Amniotic stem cell (primary cell): Measurements from ENCODE around the gene TRPM4.
"Not testable (repeated sequence)": the region's sequence is repeated elsewhere in the genome, so short reads cannot be mapped to it uniquely, and the experiment has no call there.

Source experiments
- DNase-seq: peaks from one replicate; lab custom pipeline; 2025; lab: John Stamatoyannopoulos, UW

TRPM4 gene

DNA sequence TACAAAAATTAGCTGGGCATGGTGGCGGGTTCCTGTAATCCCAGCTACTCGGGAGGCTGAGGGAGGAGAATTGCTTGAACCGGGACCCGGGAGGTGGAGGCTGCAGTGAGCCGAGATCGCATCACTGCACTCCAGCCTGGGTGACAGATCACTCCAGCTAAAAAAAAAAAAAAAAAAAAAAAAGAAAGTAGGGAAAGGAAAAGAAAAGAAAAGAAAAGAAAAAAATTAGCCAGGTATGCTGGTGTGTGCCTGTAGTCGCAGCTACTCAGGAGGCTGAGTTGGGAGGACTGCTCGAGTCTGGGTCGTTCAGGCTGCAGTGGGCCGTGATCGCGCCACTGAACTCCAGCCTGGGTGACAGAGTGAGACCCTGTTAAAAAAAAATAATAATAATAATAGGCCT is 30.4 kb upstream of the TRPM4 start:
- DNase-seq = not testable (repeated sequence)

- DNase-seq = peak; percentile 95
Measured at GRCh38 chr19:49127674-49128544, 29.7 kb upstream of the TRPM4 start.

GRCh38 chr19:49128545-49129237 is 28.9 kb upstream of the TRPM4 start:
- no peak for DNase-seq

- no peak for DNase-seq
Measured at GRCh38 chr19:49129238-49129583, 28.4 kb upstream of the TRPM4 start.

DNA sequence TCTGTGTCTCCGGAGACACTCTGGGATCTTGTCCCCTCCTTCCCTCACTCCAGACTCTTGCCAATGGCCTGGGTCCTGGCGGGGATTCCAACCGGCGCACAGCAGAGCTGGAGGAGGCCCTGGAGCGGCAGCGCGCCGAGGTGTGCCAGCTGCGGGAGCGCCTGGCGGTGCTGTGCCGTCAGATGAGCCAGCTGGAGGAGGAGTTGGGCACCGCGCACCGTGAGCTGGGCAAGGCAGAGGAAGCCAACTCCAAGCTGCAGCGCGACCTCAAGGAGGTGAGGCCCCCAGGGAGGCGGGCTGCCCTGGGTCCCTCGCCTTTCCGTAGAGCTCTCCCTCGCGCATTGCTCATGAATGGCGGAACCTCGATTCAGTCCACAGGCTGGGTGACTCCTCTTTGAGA is 27.3 kb upstream of the TRPM4 start:
- no peak for DNase-seq

GRCh38 chr19:49132974-49133609 is 24.5 kb upstream of the TRPM4 start:
- no peak for DNase-seq

GRCh38 chr19:49133621-49134454 is 23.8 kb upstream of the TRPM4 start:
- no peak for DNase-seq

DNA sequence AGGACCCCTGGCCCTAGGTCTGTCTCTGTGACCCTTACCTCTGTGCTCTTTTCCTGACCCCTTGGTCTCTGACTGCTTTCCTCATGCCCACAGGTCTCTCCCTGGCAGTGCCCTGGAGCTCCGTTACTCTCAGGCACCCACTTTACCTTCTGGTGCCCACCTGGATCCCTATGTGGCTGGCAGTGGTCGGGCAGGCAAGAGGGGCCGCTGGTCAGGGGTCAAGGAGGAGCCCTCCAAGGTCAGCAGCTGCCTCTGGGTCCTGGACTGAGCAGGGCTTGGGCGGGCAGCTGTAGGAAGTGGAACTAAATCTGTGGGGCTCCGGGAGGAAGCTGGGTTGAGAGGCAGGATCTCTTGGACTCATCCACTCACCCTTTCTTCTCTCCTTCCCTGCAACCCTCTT is 21.9 kb upstream of the TRPM4 start:
- DNase-seq = no peak

DNA sequence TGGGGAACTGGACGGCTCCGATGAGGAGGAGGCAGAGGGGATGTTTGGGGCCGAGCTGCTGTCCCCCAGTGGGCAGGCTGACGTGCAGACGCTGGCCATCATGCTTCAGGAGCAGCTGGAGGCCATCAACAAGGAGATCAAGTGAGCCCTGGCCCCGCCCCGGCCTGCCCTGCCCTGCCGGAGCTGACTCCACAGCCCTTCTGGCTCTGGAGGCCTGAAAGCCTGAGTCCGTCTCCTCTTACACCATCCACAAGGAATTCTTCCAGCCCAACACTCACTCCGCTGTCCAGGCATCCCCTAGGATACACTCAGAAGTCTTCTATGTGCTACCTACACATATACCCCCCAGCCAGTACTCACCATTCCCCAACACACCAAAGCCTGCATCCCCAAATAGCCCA is 20.8 kb upstream of the TRPM4 start:
- no peak for DNase-seq

GRCh38 chr19:49140951-49141350 is 16.6 kb upstream of the TRPM4 start:
- no peak for DNase-seq

DNA sequence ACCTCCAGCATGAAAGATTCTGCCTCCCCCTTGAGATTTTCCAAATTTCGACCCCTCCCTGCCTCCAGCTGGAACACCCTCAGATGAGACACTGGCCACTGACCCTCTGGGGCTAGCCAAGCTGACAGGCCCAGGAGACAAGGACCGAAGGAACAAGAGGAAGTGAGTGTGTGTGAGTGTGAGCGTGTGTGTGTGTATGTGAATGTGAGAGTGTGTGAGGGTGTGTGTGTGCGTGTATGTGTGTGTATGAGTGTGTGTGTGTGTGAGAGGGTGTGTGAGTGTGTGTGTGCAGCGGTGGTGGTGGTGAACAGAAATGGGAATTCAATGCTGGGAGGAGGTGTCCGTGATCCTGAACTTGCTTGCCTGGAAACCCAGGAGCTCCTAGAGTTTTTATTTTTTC is 16.2 kb upstream of the TRPM4 start:
- no peak for DNase-seq

DNA sequence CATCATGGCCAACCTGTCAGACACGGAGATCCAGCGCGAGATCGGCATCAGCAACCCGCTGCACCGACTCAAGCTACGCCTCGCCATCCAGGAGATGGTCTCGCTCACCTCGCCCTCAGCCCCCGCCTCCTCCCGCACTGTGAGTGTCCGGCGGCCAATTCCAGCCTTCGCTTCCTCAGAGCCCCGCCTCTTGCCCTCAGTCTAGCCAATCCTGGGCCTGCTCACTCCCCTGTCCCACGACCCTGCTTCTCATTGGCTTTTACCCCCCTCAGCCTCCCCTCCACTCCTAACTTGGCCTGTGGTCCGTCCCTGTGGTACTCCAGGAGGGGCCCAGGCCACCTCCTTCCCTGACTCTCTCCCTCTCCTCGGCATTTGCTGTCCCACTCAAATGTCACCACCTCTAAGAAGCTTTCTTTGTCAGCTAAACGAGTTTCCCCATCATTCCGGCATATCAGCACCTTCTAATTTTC is 14.7 kb upstream of the TRPM4 start:
- DNase-seq = peak; percentile 78

DNA sequence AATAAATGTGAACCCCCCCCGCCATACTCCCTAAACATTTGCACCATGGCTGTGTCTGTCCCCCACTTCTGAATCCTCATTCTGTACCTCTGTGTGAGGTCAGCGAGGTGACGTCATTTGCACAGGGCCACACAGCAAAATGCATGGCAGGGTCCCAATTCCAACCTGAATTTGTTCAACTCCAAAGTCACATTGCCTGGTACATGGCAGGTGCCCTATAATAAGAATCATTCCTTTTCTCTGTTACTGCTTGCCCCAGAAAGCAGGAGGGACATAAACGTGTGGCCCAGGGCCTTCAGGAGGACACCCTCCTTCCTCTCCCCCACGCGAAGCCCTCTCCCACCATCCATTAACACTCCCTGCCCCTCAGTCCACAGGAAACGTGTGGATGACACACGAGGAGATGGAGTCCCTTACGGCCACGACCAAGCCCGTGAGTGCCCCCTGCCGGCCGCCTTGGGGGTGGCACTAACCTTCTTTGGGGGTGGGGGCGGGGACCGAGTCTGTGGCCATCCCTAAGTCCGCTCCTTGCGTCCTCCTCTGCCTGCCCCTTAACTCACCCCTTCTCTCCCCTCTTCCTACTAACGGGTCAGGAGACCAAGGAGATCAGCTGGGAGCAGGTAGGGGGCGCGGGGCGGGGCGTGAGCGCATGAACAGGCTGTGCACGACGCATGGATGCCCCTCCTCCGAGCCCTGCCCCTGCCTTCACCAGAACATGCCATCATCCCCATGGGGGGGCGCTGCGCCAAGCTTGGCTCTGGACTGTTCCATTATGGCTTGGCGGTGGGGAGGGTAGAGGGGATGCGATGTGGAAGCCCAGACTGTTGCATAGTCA is 11.8 kb upstream of the TRPM4 start:
- no peak for DNase-seq

- DNase-seq = not testable (repeated sequence)
Measured at GRCh38 chr19:49146408-49146770, 11.2 kb upstream of the TRPM4 start.

DNA sequence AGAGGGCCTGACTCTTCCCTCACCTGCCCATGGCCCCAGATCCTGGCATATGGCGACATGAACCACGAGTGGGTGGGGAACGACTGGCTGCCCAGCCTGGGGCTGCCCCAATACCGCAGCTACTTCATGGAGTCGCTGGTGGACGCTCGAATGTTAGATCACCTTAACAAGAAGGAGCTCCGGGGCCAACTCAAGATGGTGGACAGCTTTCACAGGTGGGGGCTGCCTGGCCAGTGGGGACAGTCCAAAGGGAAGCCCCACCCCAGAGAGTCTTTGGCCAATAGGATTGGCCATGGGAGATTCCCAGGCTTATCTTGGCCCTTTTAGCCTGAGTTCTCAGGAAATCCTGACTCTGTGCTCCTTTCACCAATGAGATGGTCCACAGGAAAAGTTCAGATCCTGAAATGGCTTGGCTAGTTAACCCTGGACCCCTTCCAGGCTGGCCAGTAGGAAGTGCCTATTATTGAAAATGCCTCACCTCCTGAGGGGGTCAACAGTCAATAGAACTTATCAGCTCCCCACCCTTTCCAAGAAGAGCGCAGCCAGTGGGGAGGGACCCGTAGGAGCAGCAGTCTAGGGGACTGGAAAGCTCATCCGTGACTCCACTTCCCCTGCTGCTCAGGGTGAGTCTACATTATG is 9.4 kb upstream of the TRPM4 start:
- no peak for DNase-seq

- DNase-seq = peak; percentile 81
Measured at GRCh38 chr19:49148784-49149651, 8.6 kb upstream of the TRPM4 start.

DNA sequence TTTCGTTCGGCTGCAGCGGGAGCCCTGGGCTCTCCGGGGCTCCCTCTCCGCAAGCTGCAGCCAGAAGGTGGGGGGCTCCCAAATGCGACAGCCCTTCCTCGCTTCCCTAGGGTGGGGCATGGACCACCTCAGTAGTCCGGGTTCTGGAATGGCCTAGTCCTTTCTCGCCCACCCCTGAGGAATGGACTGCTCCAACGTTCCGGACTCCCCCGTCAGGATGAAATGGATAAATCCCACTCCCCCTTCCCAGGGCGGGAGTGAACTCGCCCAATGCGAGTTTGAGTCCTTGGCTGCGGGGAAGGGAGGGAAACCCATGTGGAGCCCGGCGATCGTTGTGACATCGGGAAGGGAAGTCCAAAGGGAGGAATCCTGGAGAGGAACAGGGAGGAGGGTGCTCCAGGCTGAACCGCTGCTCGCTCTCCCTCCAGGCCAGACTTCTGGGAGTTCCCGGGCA is 7.9 kb upstream of the TRPM4 start:
- DNase-seq = peak; percentile 55

DNA sequence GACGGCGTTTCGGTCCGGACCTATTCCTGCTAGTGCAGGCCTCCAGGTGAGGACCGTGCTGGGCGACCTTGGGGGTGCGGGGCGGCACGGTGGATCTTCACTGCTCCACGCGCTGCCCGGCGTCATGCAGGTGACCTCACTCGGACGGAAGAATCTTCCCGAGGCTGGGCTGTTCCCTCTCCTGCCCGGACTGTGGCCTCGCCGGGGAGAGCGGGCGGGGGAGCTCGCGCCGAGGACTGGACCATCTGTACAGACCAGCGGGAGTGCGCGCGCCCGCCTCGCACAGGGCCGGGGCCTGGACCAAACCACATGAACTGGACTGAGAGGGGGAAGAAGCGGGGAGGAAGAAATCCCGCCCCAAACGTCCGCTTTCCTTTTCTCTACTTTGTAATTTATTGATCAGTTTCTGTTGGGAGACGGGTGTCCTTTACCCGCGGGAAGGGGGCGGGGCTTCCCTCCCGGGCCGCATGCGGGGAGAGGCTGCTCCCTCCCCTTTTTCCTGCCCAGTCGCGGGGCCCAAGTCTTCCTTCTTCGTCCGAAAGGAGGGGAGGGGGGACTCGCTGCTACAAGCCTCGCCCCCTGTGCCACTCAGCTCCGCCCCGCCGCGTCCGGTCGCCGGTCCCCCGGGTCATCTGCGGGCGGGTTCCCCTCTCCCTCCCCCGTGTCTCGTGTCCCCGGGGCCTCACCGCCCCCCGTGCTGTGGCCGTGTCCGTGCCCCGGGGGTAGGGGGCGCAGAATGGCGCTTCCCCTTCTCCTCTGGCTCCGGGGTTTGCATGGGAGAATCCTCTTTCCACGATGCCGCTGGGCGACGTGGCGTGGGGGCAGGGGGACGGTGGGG is 7.3 kb upstream of the TRPM4 start:
- DNase-seq = no peak

- DNase-seq = no peak
Measured at GRCh38 chr19:49150944-49151243, 6.7 kb upstream of the TRPM4 start.
